GM12878 (cell line): ENCODE measurements around the gene RAB29. TPM values are rescaled to one million over a fixed set of nuclear protein-coding genes. Genes with fewer than 3 reads are reported as not detected.

Experiments
- ATAC-seq: fragments of 200-7000 bp; cut with Tn5 transposase; 3 replicates; pipeline ENCODE4 v1.9.1; 2020; ENCODE audit warnings: mild to moderate bottlenecking, moderate library complexity
- BruUV-seq: library from RNA; stranded (reverse); fragments of 400-500 nt; replicated peaks from 2 replicates; lab custom pipeline; 2021; lab: Mats Ljungman, UMichigan
- CTCF ChIA-PET: fragments of 300-600 bp; sonication (Branson Sonifier 250); formaldehyde crosslinking; extraction: SDS; loops from one replicate; lab custom pipeline; 2021; ENCODE audit warnings: inconsistent platforms; lab: Yijun Ruan, JAX
- POLR2A ChIA-PET: fragments of 350-600 bp; formaldehyde crosslinking; extraction: SDS; loops from one replicate; lab custom pipeline; 2021; ENCODE audit warnings: inconsistent platforms; lab: Charles Lee
- RAD21 ChIA-PET: fragments of 300-600 bp; sonication (Branson Sonifier 250); formaldehyde crosslinking; loops from one replicate; lab custom pipeline; 2023; ENCODE audit warnings: antibody characterized with exemption; ENCODE audit not compliant: unreplicated experiment; lab: Charles Lee
- SMC1A ChIA-PET: fragments of 300-600 bp; sonication (Branson Sonifier 250); formaldehyde crosslinking; loops from one replicate; lab custom pipeline; 2023; ENCODE audit not compliant: unreplicated experiment, uncharacterized antibody; lab: Charles Lee
- DNase-seq: peaks from one replicate; pipeline ENCODE4 v3.0.0-alpha.2; 2011; ENCODE audit warnings: low read depth, low spot score
- FAIRE-seq: peaks from 3 replicates; lab custom pipeline; 2011; peaks lifted over from hg19 to GRCh38; lab: Jason Lieb, UNC
- H2AFZ ChIP-seq: 2 replicates; pipeline ENCODE4 v1.6.0; 2011; ENCODE audit warnings: low read depth, low read length, control low read depth; ENCODE audit not compliant: control insufficient read depth
- H3K27ac ChIP-seq: 2 replicates; pipeline ENCODE4 v1.5.1; 2011; ENCODE audit warnings: control low read depth; ENCODE audit not compliant: control insufficient read depth, insufficient read depth
- H3K27me3 ChIP-seq, 2 experiments: replicated peaks in 1 of 2; 2 replicates each; pipeline versions ENCODE4 v1.6.0 to v1.6.1; 2011; ENCODE audit warnings: low read length in 1 of 2; ENCODE audit not compliant: control insufficient read depth in 2 of 2, insufficient read depth in 2 of 2
- H3K36me3 ChIP-seq, 2 experiments: 2 replicates each; pipeline ENCODE4 v1.5.1; 2011; ENCODE audit warnings: low read length in 1 of 2; ENCODE audit not compliant: control insufficient read depth in 2 of 2, insufficient read depth in 2 of 2
- H3K4me1 ChIP-seq: 2 replicates; pipeline ENCODE4 v1.6.1; 2011; ENCODE audit warnings: mild to moderate bottlenecking, low read length, moderate library complexity, mixed read lengths; ENCODE audit not compliant: control insufficient read depth, insufficient read depth
- H3K4me2 ChIP-seq: 2 replicates; pipeline ENCODE4 v1.6.0; 2011; ENCODE audit warnings: control low read depth; ENCODE audit not compliant: control insufficient read depth, insufficient read depth
- H3K4me3 ChIP-seq: fragments of 200-600 bp; sonication (generic); 2 replicates; pipeline ENCODE4 v1.5.1; 2016
- H3K79me2 ChIP-seq: 2 replicates; pipeline ENCODE4 v1.6.0; 2011; ENCODE audit warnings: low read length; ENCODE audit not compliant: control insufficient read depth, insufficient read depth
- H3K9ac ChIP-seq: 2 replicates; pipeline ENCODE4 v1.8.0; 2011; ENCODE audit warnings: low read length, control low read depth, mixed read lengths; ENCODE audit not compliant: control insufficient read depth, insufficient read depth
- H3K9me3 ChIP-seq: replicated peaks from 3 replicates; pipeline ENCODE4 v1.5.1; 2011; ENCODE audit warnings: mild to moderate bottlenecking, low read length; ENCODE audit not compliant: control insufficient read depth, insufficient read depth
- H4K20me1 ChIP-seq: 2 replicates; pipeline ENCODE4 v1.6.0; 2011; ENCODE audit not compliant: control insufficient read depth, insufficient read depth
- SRF ChIP-seq, 2 experiments: IDR thresholded peaks; 2 replicates each; pipeline ENCODE4 v1.6.1; 2011; ENCODE audit warnings: low read depth in 2 of 2, low read length in 2 of 2, mild to moderate bottlenecking in 1 of 2, moderate library complexity in 1 of 2
- ZBED1 ChIP-seq: IDR thresholded peaks from 2 replicates; pipeline ENCODE4 v1.6.1; 2016; ENCODE audit warnings: borderline replicate concordance
- ZBTB40 ChIP-seq: fragments of 450-650 bp; IDR thresholded peaks from 2 replicates; pipeline ENCODE4 v1.6.1; 2016; ENCODE audit warnings: mild to moderate bottlenecking, moderate library complexity, borderline replicate concordance
- WGBS: methylation state at CpG from one replicate; pipeline ENCODE4 v1.1.6; 2016; ENCODE audit warnings: low lambda C conversion rate; ENCODE audit not compliant: insufficient replicate concordance, insufficient coverage; ENCODE audit errors: missing lambda C conversion rate; 5-methylcytosine and 5-hydroxymethylcytosine counted together
- in situ Hi-C: fragments of 300-500 bp; cut with MboI; formaldehyde crosslinking; loops from 9 replicates; pipeline ENCODE4 v1.14.3; 2018; ENCODE audit warnings: mixed read lengths
- intact Hi-C: fragments of 100-400 bp; cut with micrococcal nuclease; formaldehyde crosslinking; loops from one replicate; pipeline ENCODE4 v1.14.2; 2022; ENCODE audit not compliant: unreplicated experiment
- polyA plus RNA-seq, 11 experiments: library from polyadenylated mRNA; depleted of rRNA in 4 of 11; unstranded in 6 of 11; stranded (reverse) in 5 of 11; fragments of >200 nt; fragmentation: Nextera tagmentation in 4 of 11; fragmentation: Illumina TruSeq in 1 of 11; extraction: Ambion mirVana in 4 of 11; extraction: Trizol in 1 of 11; gene quantifications; 1 replicate in 1 of 11; 2 replicates in 10 of 11; pipeline versions ENCODE4 v1.2.1 to v1.2.3, GENCODE V29; 2011 to 2016; ENCODE audit warnings: inconsistent platforms in 2 of 11, missing spikeins in 2 of 11, low read depth in 1 of 11
- total RNA-seq, 4 experiments: library from RNA; depleted of rRNA in 3 of 4; stranded (reverse); fragments of >200 nt in 3 of 4; fragmentation: Illumina TruSeq in 1 of 4; extraction: Trizol in 1 of 4; gene quantifications; 2 replicates each; pipeline versions ENCODE4 v1.2.1 to v1.2.3, GENCODE V29; 2013 to 2021
- TF ChIP-seq, protein P1 (sequence below): fragments of 450-650 bp; IDR thresholded peaks from 2 replicates; pipeline ENCODE4 v1.6.1; 2018; ENCODE audit warnings: mild to moderate bottlenecking, low read depth, moderate library complexity; ENCODE audit not compliant: partially characterized antibody
- TF ChIP-seq, protein P2 (sequence below): fragments of 450-650 bp; IDR thresholded peaks from 2 replicates; pipeline ENCODE4 v1.6.1; 2017; ENCODE audit warnings: mild to moderate bottlenecking

Gene RAB29
- total and polyA plus RNA-seq, 10 of the 15 experiments (the other 5 are each of a cell fraction or from before 2014, with no cell fraction given): 11.7 to 74.5 (median 15.0) TPM

DNA sequence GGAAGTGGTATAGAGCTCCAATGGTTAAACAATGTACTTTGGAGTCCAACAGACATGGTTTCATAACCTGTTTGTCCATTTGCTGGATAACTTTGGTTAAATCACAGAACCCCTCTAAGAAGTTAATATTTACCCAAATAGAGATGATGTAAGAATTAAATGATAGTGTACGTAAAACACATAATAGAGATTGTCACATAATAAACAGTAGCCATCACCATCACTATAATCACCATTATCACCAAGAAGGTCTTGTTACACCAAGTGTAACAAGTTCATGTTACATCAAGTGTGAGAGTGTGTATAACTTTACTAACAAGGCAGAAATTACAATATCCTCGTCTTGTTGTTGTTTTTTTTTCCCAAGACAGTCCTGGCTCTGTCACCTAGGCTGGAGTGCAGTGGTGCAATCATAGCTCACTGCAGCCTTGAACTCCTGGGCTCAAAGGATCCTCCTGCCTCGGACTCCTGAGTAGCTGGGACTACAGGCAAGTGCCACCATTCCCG lies 48.6 kb downstream of the RAB29 start:
- Histone ChIP-seq H3K4me3 (no peak overlapping the region), H3K27ac (no peak overlapping the region), H3K36me3 (peaks cover 2 to 12% of the 10 kb centered on the region in 2 experiments), H3K27me3 (no peaks in the 10 kb centered on the region), H2AFZ (no peak overlapping the region), H4K20me1 (no peaks in the 10 kb centered on the region), H3K79me2 (peaks cover 7% of the 10 kb centered on the region), H3K9me3 (no peaks in the 10 kb centered on the region), H3K4me2 (no peak overlapping the region), H3K4me1 (no peaks in the 10 kb centered on the region), H3K9ac (no peak overlapping the region)
- no peak for FAIRE-seq
- WGBS: 76% methylated on average over 4 of the region's 4 CpGs
- in situ Hi-C loops (no loop called here), intact Hi-C loops (no loop called here)
- RAD21 ChIA-PET: interaction anchor here (4.0 kb wide), 1 partner anchor 67 kb away, joined by 16 read pairs; no protein-coding TSS in a partner anchor
- BruUV-seq: no TSS peak
- TF ChIP-seq, protein P1, sequence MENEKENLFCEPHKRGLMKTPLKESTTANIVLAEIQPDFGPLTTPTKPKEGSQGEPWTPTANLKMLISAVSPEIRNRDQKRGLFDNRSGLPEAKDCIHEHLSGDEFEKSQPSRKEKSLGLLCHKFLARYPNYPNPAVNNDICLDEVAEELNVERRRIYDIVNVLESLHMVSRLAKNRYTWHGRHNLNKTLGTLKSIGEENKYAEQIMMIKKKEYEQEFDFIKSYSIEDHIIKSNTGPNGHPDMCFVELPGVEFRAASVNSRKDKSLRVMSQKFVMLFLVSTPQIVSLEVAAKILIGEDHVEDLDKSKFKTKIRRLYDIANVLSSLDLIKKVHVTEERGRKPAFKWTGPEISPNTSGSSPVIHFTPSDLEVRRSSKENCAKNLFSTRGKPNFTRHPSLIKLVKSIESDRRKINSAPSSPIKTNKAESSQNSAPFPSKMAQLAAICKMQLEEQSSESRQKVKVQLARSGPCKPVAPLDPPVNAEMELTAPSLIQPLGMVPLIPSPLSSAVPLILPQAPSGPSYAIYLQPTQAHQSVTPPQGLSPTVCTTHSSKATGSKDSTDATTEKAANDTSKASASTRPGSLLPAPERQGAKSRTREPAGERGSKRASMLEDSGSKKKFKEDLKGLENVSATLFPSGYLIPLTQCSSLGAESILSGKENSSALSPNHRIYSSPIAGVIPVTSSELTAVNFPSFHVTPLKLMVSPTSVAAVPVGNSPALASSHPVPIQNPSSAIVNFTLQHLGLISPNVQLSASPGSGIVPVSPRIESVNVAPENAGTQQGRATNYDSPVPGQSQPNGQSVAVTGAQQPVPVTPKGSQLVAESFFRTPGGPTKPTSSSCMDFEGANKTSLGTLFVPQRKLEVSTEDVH: no peak
- TF ChIP-seq ZBTB40 (no peak), ZBED1 (no peak), SRF (IDR thresholded peaks at IDR 0.05; ENCODE audit: low read depth in 2 of 2, low read length in 2 of 2) (no peak)
- TF ChIP-seq, protein P2, sequence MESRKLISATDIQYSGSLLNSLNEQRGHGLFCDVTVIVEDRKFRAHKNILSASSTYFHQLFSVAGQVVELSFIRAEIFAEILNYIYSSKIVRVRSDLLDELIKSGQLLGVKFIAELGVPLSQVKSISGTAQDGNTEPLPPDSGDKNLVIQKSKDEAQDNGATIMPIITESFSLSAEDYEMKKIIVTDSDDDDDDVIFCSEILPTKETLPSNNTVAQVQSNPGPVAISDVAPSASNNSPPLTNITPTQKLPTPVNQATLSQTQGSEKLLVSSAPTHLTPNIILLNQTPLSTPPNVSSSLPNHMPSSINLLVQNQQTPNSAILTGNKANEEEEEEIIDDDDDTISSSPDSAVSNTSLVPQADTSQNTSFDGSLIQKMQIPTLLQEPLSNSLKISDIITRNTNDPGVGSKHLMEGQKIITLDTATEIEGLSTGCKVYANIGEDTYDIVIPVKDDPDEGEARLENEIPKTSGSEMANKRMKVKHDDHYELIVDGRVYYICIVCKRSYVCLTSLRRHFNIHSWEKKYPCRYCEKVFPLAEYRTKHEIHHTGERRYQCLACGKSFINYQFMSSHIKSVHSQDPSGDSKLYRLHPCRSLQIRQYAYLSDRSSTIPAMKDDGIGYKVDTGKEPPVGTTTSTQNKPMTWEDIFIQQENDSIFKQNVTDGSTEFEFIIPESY: no peak
- DNase-seq: no peak
- ATAC-seq: no peak
- CTCF ChIA-PET: interaction anchor here (1.1 to 4.8 kb wide), 6 partner anchors 11 to 68 kb away, joined by 3 to 32 read pairs (median 3); no protein-coding TSS in a partner anchor
- SMC1A ChIA-PET: interaction anchor here (1.3 to 7.6 kb wide), 5 partner anchors 12 to 69 kb away, joined by 4 to 66 read pairs (median 19); no protein-coding TSS in a partner anchor
- POLR2A ChIA-PET: interaction anchor here (1.0 kb wide), 1 partner anchor 10 kb away, joined by 3 read pairs; no protein-coding TSS in a partner anchor
